ENCODE measurements around the gene USP5.
A peak's percentile ranks its signal among the peaks of the same experiment; 100 is the strongest.

The USP5 gene

GRCh38 chr12:6840330-6840729 lies 11.6 kb upstream of the USP5 start:
- no peak for DNase-seq (ENCODE audit: low spot score)

GRCh38 chr12:6840761-6841515 lies 11.0 kb upstream of the USP5 start, which contains the start of gene GNB3:
GNB3 (plus strand) TSS chr12:6840925; CDS start chr12:6841288, 363 bp downstream.
- DNase-seq (ENCODE audit: low spot score), result no peak

- no peak for DNase-seq (ENCODE audit: low spot score)
These were observed 9.9 kb upstream of the USP5 start for GRCh38 chr12:6842075-6842474.

GRCh38 chr12:6843118-6843902 lies 8.6 kb upstream of the USP5 start:
- DNase-seq (ENCODE audit: low spot score), result no peak

- no peak for DNase-seq (ENCODE audit: low spot score)
These were observed 6.6 kb upstream of the USP5 start for GRCh38 chr12:6845395-6845794.

- DNase-seq (ENCODE audit: low spot score), result no peak
These were observed 5.6 kb upstream of the USP5 start for GRCh38 chr12:6846316-6846869.

- no peak for DNase-seq (ENCODE audit: low spot score)
These were observed 4.3 kb upstream of the USP5 start for GRCh38 chr12:6847676-6848075.

GRCh38 chr12:6849427-6849826 lies 2.5 kb upstream of the USP5 start:
- DNase-seq (ENCODE audit: low spot score), result no peak

GRCh38 chr12:6849976-6850560 lies 1.9 kb upstream of the USP5 start:
- DNase-seq (ENCODE audit: low spot score), result no peak

GRCh38 chr12:6850796-6851152 lies 1.2 kb upstream of the USP5 start:
- no peak for DNase-seq (ENCODE audit: low spot score)

GRCh38 chr12:6851153-6851920 lies 613 bp upstream of the USP5 start, which contains the start of gene CDCA3:
CDCA3 (minus strand) TSS chr12:6851286; CDS start chr12:6850952, 334 bp downstream.
- peak; percentile 100 for DNase-seq (ENCODE audit: low spot score)

- no peak for DNase-seq (ENCODE audit: low spot score)
These were observed 853 bp downstream of the USP5 start for GRCh38 chr12:6852651-6853354.

- no peak for DNase-seq (ENCODE audit: low spot score)
These were observed 1.7 kb downstream of the USP5 start for GRCh38 chr12:6853626-6854025.

GRCh38 chr12:6854036-6854435 lies 2.1 kb downstream of the USP5 start:
- no peak for DNase-seq (ENCODE audit: low spot score)

GRCh38 chr12:6855322-6855721 lies 3.4 kb downstream of the USP5 start:
- no peak for DNase-seq (ENCODE audit: low spot score)

- DNase-seq (ENCODE audit: low spot score), result no peak
These were observed 6.8 kb downstream of the USP5 start for GRCh38 chr12:6858799-6859198.

- no peak for DNase-seq (ENCODE audit: low spot score)
These were observed 8.2 kb downstream of the USP5 start for GRCh38 chr12:6860116-6860515.

GRCh38 chr12:6860942-6861341 lies 9.0 kb downstream of the USP5 start:
- no peak for DNase-seq (ENCODE audit: low spot score)

GRCh38 chr12:6861391-6861790 lies 9.4 kb downstream of the USP5 start:
- no peak for DNase-seq (ENCODE audit: low spot score)

- no peak for DNase-seq (ENCODE audit: low spot score)
These were observed 11.1 kb downstream of the USP5 start for GRCh38 chr12:6863033-6863432.

Data from germinal center (tissue), 1 donor.